NCI-H1417 (cell line): ENCODE measurements around the gene PTBP2.

ENCODE experiments used
- DNase-seq, 3 experiments: peaks; one replicate each; lab custom pipeline; 2025; lab: John Stamatoyannopoulos, UW

The PTBP2 gene, protein sequence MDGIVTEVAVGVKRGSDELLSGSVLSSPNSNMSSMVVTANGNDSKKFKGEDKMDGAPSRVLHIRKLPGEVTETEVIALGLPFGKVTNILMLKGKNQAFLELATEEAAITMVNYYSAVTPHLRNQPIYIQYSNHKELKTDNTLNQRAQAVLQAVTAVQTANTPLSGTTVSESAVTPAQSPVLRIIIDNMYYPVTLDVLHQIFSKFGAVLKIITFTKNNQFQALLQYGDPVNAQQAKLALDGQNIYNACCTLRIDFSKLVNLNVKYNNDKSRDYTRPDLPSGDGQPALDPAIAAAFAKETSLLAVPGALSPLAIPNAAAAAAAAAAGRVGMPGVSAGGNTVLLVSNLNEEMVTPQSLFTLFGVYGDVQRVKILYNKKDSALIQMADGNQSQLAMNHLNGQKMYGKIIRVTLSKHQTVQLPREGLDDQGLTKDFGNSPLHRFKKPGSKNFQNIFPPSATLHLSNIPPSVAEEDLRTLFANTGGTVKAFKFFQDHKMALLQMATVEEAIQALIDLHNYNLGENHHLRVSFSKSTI

DNA sequence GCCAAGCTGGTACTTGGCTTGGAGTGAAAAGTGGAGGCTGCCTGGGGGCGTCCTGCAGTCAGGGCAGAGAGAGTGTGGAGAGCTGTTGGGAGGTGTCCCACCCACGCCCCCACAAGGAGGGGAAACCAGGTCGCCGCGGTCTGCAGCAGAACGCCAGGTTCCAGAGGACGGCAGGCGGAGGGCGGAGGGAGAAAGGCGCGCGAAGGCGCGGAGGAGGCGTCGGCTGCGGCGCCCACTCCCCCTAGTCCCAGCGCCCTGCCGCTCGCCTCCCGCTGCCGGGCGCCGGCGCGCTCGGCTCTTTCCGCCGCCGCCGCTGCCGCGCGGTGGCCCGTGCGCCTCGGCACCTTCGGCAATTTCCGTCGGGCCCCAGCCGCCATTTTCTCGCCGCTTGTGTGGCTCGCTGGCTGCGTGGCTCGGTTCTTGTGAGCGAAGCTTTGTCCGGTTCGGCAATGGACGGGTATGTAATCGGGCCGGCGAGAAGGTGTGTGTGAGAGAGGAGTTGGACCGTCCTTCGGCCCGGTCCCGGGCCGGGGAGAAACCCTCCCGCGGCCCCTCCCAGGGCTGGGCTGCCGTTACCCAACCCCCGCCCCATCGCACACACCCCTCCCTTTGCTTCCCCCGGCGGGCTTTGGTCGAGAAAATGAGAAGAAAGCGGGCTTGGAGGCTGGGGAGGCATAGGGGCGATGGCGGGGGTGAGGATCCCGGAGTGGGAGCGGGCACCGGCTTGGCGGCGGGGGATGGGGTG, at the start of gene PTBP2:
Gene PTBP2, plus strand, starts transcription at position 369 of the 745 bp plus-strand sequence. Its CDS starts 81 bp downstream, at position 450.
- DNase-seq: peak; percentile 88 to 91 (median 90)

DNA sequence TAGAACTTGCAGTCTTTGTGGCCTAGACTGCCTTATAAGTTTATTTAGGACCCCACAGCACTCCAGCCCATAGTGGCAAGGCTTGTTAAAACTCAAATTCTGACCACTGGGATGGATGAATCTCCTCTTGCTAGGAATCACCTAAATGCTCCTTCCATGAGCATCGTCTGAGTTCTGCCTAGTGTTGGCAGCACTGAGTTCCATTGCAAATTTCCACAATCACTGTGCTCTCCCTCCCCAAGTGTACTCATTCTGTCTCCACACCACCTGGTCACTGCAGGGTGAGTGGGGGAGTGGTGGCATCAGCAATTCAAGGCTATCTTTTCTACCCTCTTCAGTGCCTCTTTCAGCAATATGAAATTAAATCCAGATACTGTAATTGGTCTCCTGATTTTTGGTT, 46.7 kb upstream of the PTBP2 start:
- DNase-seq: no peak

DNA sequence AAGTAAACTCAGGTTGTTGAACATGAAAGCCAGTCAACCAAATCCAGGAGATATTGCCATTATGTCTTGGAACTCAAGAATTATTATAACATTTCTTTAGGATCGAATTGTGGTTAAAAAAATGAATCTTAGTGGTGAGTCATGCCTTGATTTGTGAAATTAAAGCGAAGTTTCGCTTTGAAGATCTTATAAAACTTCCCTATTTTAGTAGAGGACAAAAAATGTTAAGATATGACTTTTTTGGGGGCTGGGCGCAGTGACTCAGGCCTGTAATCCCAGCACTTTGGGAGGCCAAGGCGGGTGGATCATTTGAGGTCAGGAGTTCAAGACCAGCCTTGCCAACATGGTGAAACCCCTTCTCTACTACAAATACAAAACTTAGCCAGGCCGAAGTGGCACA, 39.5 kb upstream of the PTBP2 start:
- DNase-seq: no peak

DNA sequence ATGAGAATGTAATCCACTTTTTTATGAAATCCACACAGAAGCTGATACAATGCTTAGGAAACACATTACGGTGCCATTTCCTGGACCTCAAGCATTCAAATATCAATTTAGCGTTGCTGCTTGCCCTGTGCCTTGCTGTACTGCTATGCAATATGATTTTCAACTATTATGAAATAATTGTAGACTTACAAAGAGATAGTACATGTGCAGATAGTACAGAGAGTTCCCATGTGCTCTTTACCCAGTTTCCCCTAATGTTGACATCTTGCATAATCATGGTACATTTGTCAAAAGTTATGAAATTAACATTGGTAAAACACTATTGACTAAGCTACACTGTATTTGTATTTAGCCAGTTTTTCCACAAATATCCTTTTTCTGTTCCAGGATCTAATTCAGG, 37.7 kb upstream of the PTBP2 start:
- DNase-seq: no peak

DNA sequence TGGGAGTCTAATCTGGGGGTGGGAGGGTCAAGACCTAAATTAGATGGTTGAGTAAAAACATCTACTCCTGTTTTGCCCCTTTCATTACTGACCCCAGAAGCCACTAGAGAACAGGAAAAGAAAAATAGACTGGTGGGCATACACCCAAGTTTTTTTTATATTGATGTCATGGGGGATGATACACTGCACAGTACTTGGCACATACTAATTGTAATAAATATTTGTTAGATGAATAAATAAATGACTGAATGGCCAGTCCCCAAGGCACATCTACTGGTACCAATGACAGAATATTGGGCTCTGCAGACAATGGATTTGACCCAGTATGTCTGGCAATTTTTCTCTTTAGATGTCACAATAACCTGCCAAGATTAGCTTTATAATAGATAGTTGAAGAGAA, 36.8 kb upstream of the PTBP2 start:
- no peak for DNase-seq

DNA sequence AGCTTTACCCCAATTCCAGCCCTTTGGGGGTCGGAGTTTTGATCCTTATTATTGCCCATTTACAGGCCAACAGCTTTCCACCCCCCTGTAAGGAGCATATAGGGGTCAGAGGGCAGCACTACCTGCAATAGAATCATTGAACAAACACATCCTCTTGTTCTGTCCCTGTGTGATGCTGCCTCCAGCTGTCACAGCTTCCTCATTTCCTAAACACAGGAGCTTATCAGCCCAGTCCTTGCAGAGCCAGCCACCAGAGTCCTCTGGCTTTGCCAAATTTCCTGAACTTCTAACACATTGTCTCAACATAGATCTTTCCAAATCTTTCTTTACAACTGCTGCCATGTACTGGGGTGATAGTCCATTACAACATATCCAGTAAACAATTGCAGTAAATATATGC, 32.8 kb upstream of the PTBP2 start:
- peak in 1 of 3 experiments; percentile 41 for DNase-seq

DNA sequence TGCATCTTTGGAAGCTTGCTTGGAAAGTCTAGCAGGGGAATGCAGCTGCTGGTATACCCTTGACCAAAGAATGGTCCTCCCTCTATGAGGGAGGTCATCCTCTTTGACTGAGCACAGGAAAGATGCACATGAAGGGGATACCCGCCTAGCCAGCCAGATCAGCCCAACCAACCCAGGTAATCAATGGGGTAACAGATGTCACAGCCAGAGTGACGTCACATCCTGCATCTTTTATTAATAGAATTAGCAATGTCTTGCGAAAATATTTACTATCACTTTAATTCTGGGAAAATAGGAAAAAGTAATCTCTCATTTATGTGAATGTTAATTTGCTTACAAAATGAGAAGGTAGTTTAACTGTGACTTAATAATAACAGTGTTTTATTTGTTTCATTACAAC, 25.6 kb upstream of the PTBP2 start:
- no peak for DNase-seq

DNA sequence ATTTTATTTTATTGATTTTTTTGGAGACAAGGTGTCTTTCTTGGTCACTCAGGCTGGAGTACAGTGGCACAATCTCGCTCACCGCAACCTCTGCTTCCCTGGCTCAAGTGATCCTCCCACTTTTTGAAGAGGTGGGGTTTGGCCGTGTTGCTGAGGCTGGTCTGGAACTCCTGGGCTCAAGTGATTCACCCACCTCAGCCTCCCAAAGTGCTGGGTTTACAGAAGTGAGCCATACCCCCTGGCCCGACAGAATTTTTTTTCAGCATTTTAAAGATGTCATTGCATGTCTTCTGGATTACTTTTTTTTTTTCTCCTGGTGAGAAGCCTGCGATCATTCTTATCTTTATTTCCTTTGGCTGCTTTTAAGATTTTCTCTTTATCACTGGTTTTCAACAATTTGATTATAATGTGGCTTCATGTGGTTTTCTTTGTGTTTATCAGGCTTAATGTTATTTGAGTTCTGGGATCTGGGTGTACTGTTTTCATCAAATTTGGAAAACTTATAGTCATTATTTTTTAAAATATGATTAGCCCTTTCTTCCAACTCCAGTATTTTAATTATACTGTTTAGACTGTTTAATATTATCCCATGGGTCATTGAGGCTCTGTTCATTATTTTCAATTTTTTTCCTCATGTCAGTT, 23.1 kb upstream of the PTBP2 start:
- no peak for DNase-seq

DNA sequence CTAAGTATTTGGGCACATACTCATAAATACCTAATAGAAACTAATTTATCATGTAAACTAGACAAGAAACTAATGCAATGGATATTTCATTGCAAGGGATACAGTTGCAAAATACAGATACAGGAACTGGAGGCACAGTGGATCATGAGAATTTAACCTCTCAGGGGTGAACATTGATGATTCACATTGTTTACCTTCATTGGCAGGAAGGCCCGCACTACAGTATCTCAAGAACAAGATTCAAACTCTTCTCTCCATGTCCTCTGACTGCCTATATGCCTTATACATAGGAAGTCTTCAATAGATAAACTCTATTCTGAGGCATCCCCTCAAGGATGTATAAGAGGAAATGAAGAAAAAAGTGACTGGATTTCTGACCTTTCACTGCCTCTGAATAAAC, 18.4 kb upstream of the PTBP2 start:
- DNase-seq: no peak

DNA sequence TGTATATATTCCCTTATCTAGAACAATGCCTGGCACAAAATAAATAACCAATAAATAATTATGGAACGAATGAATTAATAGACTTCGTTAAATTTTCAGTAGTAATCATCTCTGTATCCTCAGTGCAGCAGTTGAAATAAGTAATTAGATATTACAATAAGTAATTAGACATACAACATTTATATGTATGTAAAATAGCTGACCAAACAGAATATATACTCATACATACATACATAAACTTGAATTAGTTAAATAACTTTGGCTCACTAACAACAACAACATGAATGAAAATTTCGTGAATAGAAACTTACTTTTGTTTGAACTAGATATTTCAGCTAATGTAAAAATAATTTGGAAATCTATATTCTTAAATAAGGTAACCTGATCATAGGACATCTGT, 14.6 kb upstream of the PTBP2 start:
- no peak for DNase-seq

DNA sequence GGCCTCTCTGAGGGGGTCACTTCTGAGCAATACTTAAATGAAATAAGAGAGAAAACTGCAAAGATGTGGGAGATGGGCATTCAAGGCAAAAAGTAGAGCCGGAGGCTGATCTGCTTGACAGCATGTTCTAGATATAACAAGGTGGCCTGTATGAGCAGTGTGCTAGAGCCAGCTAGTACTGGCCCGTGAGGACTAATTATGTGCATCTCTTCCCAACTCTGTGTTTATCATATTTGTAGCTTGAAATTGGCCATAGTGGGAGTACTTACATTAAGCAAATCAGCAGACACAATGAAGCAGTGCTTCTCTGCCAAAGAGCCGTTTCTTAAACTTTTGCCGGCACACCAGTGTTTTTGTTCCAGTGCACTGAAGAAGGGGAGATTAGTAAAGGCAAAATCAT, 13.1 kb upstream of the PTBP2 start:
- no peak for DNase-seq

DNA sequence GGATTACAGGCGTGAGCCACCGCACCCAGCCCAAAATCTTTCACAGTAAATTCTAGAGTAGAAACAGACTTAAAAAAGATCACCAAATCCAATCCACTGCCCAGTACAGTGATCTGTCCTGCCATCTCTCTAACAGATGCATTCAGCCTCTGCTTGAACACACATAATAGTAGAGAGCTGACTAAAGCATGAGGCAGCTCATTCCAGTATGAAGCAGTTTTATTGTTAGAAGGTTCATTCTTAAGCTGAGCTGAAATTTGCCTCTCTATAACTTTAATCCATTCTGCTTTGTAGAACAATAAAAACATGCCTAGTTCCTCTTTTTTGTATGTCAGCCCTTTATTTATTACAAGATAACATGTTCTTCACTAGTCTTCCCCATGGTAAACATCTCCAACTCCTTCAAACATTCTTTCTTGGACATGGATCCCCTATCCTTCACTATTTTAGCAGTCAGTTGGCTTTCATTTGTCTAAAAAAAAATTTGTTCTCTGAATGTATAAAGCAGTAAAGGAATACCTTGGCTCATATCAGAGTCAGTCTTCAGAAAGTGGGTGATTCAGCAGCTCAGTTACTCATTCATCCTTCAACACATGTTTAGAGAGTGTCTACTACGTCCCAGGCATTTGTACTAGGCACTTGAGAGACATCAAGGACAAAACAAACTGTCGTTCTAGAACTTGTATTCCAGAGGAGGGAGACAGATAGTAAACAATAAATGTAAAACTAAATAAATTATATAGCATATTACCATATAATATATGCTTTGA, 10.7 kb upstream of the PTBP2 start:
- no peak for DNase-seq

DNA sequence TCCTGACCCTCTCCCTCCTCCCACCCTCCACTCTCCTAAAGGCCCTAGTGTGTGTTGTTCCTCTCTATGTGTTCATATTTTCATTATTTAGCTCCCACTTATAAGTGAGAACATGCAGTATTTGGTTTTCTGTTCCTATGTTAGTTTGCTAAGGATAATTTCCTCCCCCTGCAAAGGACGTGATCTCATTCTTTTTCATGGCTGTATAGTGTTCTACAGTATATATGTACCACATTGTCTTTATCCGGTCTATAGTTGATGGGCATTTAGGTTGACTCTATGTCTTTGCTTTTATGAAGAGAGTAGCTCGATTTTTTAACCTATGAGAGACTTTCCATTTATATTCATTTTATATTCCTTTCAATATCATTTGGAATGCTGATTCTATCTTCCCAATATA, 7.9 kb upstream of the PTBP2 start:
- DNase-seq: no peak

DNA sequence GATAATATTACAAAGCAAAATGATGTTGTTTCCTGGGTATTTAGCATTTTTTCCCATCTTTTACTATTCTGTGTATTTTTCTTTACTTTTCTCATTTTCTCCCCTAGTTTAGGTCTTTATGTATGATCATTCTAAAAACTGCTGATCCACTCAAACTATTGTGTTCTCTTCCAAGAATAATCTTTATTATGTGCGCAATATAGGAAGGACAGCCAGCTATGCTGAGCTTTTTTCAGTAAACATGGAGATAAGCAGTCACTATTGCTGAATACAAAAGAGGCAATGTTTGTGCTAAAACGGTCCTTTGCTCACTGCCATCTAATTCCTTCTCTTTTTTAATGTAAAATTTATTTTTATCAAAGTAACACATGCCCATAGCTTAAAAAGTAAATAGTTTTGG, 6.7 kb upstream of the PTBP2 start:
- no peak for DNase-seq

DNA sequence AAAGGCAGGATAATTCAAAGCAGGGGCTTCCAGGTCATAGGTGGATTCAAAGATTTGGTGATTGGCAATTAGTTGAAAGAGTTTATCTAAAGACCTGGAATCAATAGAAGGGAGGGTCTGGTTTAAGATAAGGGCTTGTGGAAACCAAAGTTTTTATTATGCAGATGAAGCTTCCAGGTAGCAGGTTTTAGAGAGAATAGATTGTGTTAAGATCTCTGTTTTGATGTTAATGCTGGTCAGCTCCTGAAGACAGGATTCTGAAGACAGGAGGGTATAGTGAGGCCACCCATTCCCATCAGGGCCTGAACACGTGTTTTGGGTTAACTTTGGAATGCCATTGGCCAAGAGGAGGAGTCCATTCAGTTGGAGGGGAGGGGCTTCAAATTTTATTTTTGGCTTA, 6.1 kb upstream of the PTBP2 start:
- no peak for DNase-seq

DNA sequence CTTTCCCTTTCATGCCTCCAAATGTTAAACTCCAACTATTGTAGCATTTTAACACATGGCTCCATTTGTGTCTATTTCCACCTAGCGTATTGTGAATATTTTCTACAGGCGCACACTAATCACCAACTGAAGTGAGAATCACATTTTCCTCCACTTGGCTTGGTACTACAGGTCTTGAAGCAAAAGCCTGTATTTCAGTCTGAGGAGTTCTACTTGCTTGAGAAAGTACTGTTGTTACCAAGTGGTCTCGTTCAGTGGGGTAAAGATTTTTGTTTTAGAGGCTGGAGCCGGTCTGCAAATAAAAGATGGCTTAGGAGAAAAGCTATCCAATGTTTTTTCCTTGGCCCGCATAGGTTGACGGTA, 550 bp upstream of the PTBP2 start:
- no peak for DNase-seq

DNA sequence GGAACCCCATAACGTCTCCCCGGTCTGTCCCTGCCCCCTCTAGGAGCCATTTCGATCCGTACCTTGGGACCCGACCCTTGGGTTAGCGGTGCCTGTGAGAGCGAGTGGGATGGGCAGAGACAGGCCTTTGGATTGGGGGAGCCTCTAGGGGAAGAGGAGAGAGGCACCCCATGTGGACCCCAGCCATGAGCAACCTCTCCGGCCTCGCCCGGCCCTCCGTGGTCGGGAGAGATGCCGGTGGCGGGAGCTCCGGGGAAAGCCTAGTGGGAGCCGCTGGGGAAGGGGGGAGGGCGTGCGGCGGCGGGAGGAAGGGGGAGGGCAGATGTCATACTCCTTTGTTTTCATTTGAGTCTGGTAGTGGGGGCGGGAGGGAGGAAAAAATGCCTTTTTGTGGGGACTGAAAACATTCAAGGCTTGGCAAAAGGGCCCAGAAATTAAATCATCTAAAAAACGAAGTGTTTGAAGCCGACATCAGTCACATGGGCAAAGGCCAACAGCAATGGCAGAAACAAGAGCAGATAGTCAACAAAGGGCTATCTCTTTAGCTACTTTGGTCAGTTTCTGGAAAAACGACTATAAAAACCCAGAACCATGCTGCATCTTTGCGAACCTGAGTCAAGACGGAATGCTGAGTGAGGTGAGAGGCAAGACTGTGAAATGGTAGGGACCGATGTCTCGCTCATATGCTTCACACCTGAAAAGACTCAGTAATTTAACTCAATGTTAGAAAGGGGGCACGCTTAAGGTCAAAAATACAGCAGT, 758 bp downstream of the PTBP2 start:
- DNase-seq: peak; percentile 57 to 88 (median 86)

DNA sequence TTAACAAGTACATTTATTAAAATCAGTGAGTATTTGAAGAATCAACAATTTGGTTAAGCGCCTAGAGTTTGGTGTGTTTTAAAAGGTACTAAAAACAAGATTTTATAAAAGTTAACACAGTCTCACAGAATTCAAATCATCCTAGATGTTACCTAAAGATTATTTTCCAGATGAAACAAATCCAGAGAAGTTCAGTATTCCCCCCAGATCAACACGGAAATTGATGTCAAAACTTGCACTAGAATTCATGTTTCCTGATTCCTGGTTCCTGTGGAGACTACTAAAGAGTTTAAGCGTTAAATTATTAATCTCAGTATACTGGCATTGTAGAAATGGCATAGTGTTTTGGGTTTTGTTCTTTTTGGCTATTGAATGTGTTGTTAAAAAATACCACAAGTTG, 1.4 kb downstream of the PTBP2 start:
- DNase-seq: peak in 1 of 3 experiments; percentile 46

DNA sequence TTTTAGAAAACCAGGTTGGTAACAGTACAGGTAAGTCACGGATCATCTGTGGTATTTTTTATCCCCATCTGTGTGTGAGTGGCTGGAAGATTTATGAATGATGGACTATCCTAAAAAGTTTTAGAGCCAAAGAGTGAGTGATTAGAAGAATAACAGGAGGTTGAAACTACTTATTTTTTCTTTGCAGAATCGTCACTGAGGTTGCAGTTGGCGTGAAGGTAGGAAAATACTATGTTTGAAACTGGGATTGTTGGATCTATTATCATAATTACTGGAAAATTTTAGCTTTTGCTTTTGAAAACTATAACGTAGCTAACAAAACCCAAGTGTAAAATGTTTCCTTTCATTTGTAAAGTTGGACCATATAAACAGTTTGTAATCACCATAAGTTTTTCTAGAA, 1.8 kb downstream of the PTBP2 start:
- DNase-seq: no peak

DNA sequence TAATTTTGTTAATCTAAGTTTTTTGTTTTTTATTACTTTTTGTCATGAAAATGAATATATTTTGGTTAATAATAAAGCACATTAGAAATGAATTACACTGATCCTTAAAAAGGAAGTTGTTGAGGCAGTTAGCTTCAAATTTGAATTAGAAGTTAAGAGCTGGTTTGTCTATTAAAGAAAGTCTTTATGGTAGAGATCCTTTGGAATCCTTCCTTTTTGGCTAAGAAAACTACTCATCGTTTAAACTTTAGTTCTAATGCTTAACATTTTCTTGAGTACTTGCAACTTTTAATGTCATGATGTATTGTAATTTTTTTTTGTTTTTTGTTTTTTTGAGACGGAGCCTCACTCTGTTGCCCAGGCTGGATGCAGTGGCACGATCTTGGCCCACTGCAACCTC, 2.4 kb downstream of the PTBP2 start:
- no peak for DNase-seq

DNA sequence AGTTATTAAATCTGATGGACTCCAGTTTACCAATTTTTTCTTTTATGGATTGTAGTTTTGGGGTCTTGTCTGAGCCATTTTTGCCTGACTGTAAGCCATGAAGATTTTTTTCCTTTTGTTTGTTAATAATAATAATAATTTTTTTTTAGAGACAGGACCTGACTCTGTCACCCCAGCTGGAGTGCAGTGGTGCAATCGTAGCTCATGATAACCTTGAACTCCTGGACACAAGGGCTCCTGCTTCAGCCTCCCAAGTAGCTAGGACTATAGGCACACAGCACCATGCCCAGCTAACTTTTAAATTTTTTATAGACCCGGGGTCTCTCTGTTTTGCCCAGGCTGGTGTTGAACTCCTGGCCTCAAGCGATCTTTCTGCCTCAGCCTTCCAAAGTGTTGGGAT, 6.3 kb downstream of the PTBP2 start:
- no peak for DNase-seq
